HEK293 (cell line): ENCODE data around the gene TNS4.
A peak's percentile ranks its signal among the peaks of the same experiment; 100 is the strongest.

ENCODE experiments used
- CTCF ChIA-PET: fragments of 350-600 bp; formaldehyde crosslinking; extraction: SDS; loops from one replicate; lab custom pipeline; 2021; ENCODE audit warnings: antibody characterized with exemption; lab: Yijun Ruan, JAX
- POLR2A ChIA-PET: fragments of 300-600 bp; formaldehyde crosslinking; extraction: SDS; loops from one replicate; lab custom pipeline; 2020; ENCODE audit warnings: antibody characterized with exemption, inconsistent platforms; lab: Yijun Ruan, JAX
- H3K27ac ChIP-seq: fragments of 200-500 bp; sonication (Bioruptor generic); 2 replicates; pipeline ENCODE4 v1.5.1; 2014; ENCODE audit warnings: low read depth, low read length, control low read depth, inconsistent platforms; ENCODE audit errors: extremely low read depth
- H3K36me3 ChIP-seq, 2 experiments: fragments of 200-500 bp in 1 of 2; sonication (Bioruptor generic) in 1 of 2; 1 replicate in 1 of 2; 2 replicates in 1 of 2; pipeline ENCODE4 v1.5.1; 2014 to 2017; ENCODE audit warnings: inconsistent platforms in 2 of 2, low read length in 2 of 2; ENCODE audit not compliant: control insufficient read depth in 2 of 2, insufficient read depth in 1 of 2
- H3K4me1 ChIP-seq: fragments of 200-500 bp; sonication (Bioruptor generic); 2 replicates; pipeline ENCODE4 v1.5.1; 2014; ENCODE audit warnings: mild to moderate bottlenecking, low read length, inconsistent platforms; ENCODE audit not compliant: control insufficient read depth, insufficient read depth
- H3K4me3 ChIP-seq: 2 replicates; pipeline ENCODE4 v1.5.1; 2011; ENCODE audit warnings: low read depth, mild to moderate bottlenecking, control low read depth, low read length, moderate library complexity
- H3K9me3 ChIP-seq: fragments of 200-500 bp; sonication (Bioruptor generic); 2 replicates; pipeline ENCODE4 v1.5.1; 2014; ENCODE audit warnings: low read depth, low read length, inconsistent platforms; ENCODE audit not compliant: control insufficient read depth, insufficient read depth
- GLIS1 ChIP-seq: fragments of 450-650 bp; formaldehyde crosslinking; IDR thresholded peaks from 2 replicates; pipeline ENCODE4 v1.5.1; 2016; ENCODE audit warnings: missing biosample characterization, missing genetic modification characterization
- KLF1 ChIP-seq: fragments of 450-650 bp; formaldehyde crosslinking; IDR thresholded peaks from 2 replicates; pipeline ENCODE4 v1.5.1; 2016; ENCODE audit warnings: missing biosample characterization, missing genetic modification characterization
- KLF9 ChIP-seq: fragments of 450-650 bp; formaldehyde crosslinking; IDR thresholded peaks from 2 replicates; pipeline ENCODE4 v1.5.1; 2016; ENCODE audit warnings: missing biosample characterization, missing genetic modification characterization, low read depth
- OSR2 ChIP-seq: fragments of 450-650 bp; formaldehyde crosslinking; IDR thresholded peaks from 2 replicates; pipeline ENCODE4 v1.5.1; 2016; ENCODE audit warnings: missing biosample characterization, missing genetic modification characterization
- ZBTB17 ChIP-seq: fragments of 450-650 bp; formaldehyde crosslinking; IDR thresholded peaks from 2 replicates; pipeline ENCODE4 v1.5.1; 2016; ENCODE audit warnings: missing biosample characterization, missing genetic modification characterization
- ZBTB48 ChIP-seq: fragments of 450-650 bp; formaldehyde crosslinking; IDR thresholded peaks from 2 replicates; pipeline ENCODE4 v1.5.1; 2016; ENCODE audit warnings: missing biosample characterization, missing genetic modification characterization
- ZBTB7A ChIP-seq: fragments of 450-650 bp; formaldehyde crosslinking; IDR thresholded peaks from 2 replicates; pipeline ENCODE4 v1.5.1; 2016; ENCODE audit warnings: low read depth, missing biosample characterization, missing genetic modification characterization
- ZBTB8A ChIP-seq: fragments of 450-650 bp; formaldehyde crosslinking; IDR thresholded peaks from 2 replicates; pipeline ENCODE4 v1.5.1; 2016; ENCODE audit warnings: missing biosample characterization, missing genetic modification characterization
- ZFHX2 ChIP-seq: fragments of 450-650 bp; formaldehyde crosslinking; conservative IDR thresholded peaks from 2 replicates; pipeline ENCODE4 v1.5.1; 2016; ENCODE audit warnings: missing biosample characterization, missing genetic modification characterization
- ZFP41 ChIP-seq: fragments of 450-650 bp; formaldehyde crosslinking; IDR thresholded peaks from 2 replicates; pipeline ENCODE4 v1.5.1; 2016; ENCODE audit warnings: missing biosample characterization, missing genetic modification characterization, borderline replicate concordance
- ZFP69B ChIP-seq: fragments of 450-650 bp; formaldehyde crosslinking; IDR thresholded peaks from 2 replicates; pipeline ENCODE4 v1.5.1; 2016; ENCODE audit warnings: missing biosample characterization, missing genetic modification characterization
- ZIC2 ChIP-seq: fragments of 450-650 bp; formaldehyde crosslinking; IDR thresholded peaks from 2 replicates; pipeline ENCODE4 v1.5.1; 2016; ENCODE audit warnings: missing biosample characterization, missing genetic modification characterization
- ZNF16 ChIP-seq: fragments of 450-650 bp; formaldehyde crosslinking; IDR thresholded peaks from 2 replicates; pipeline ENCODE4 v1.5.1; 2016; ENCODE audit warnings: low read depth, missing biosample characterization, missing genetic modification characterization
- ZNF274 ChIP-seq, 2 experiments: fragments of 200-500 bp in 1 of 2; fragments of 450-650 bp in 1 of 2; sonication (Bioruptor generic) in 1 of 2; formaldehyde crosslinking in 1 of 2; IDR thresholded peaks; 2 replicates each; pipeline versions ENCODE4 v1.5.1 to v1.6.1; 2014 to 2016; ENCODE audit warnings: borderline replicate concordance in 1 of 2, inconsistent platforms in 1 of 2, low read length in 1 of 2, missing biosample characterization in 1 of 2, missing genetic modification characterization in 1 of 2
- ZNF341 ChIP-seq: fragments of 450-650 bp; formaldehyde crosslinking; IDR thresholded peaks from 2 replicates; pipeline ENCODE4; 2016; ENCODE audit warnings: low read depth, missing biosample characterization, missing genetic modification characterization
- ZNF366 ChIP-seq: fragments of 450-650 bp; formaldehyde crosslinking; conservative IDR thresholded peaks from 2 replicates; pipeline ENCODE4 v1.5.1; 2016; ENCODE audit warnings: missing biosample characterization, missing genetic modification characterization
- ZNF48 ChIP-seq: fragments of 450-650 bp; formaldehyde crosslinking; IDR thresholded peaks from 2 replicates; pipeline ENCODE4 v1.5.1; 2016; ENCODE audit warnings: missing biosample characterization, missing genetic modification characterization
- ZNF791 ChIP-seq: fragments of 450-650 bp; formaldehyde crosslinking; IDR thresholded peaks from 2 replicates; pipeline ENCODE4 v1.5.1; 2016; ENCODE audit warnings: missing biosample characterization, missing genetic modification characterization
- ZXDB ChIP-seq: fragments of 450-650 bp; formaldehyde crosslinking; IDR thresholded peaks from 2 replicates; pipeline ENCODE4 v1.5.1; 2016; ENCODE audit warnings: missing biosample characterization, missing genetic modification characterization
- TF ChIP-seq, protein P1 (sequence below): fragments of 450-650 bp; formaldehyde crosslinking; IDR thresholded peaks from 2 replicates; pipeline ENCODE4 v1.5.1; 2016; ENCODE audit warnings: missing biosample characterization, missing genetic modification characterization
- TF ChIP-seq, protein P2 (sequence below): fragments of 450-650 bp; formaldehyde crosslinking; IDR thresholded peaks from 2 replicates; pipeline ENCODE4 v1.5.1; 2016; ENCODE audit warnings: missing biosample characterization, missing genetic modification characterization
- TF ChIP-seq, protein P3 (sequence below): fragments of 450-650 bp; formaldehyde crosslinking; IDR thresholded peaks from 2 replicates; pipeline ENCODE4 v1.5.1; 2017; ENCODE audit warnings: missing biosample characterization, missing genetic modification characterization
- TF ChIP-seq, protein P4 (sequence below): fragments of 450-650 bp; formaldehyde crosslinking; IDR thresholded peaks from 2 replicates; pipeline ENCODE4 v1.5.1; 2016; ENCODE audit warnings: missing biosample characterization, missing genetic modification characterization

Gene TNS4

DNA sequence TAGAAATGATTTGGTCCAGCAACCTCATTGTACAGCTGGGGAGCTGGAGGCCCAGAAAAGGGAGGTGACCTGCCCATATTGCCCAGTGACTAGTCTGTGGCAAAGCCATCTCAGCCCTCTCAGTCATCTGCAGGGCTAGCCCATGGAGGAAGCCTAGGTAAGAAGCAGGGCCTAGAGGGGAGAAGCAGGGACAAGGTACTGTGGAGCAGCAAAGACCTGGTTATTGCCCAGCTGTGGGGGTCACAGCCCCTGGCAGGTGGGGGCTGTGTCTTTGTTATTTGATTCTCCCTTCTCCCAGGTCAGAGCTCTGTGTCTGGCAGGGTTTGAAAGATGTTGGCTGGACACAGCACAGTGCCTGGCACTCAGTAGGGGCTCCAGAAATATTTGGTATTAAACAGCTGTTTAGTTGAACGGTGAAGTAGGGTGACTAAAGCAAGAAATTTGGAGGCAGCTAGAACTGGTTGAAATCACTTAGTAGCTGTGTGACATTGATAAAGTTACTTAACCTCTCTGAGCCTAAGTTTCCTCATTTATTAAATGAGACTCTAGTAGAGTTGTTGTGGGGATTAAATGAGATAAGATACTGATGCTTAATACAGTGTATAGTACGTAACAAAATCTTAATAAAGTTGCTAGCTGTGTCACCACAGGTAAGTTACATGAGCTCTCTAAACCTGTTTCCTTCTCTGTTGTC lies 46.5 kb upstream of the TNS4 start (continued):
- TF ChIP-seq KLF9 = no peak
- no peak for TF ChIP-seq ZXDB (tag by site-specific recombination)
- no peak for TF ChIP-seq ZBTB7A (tag by site-specific recombination)
- TF ChIP-seq, protein P1, sequence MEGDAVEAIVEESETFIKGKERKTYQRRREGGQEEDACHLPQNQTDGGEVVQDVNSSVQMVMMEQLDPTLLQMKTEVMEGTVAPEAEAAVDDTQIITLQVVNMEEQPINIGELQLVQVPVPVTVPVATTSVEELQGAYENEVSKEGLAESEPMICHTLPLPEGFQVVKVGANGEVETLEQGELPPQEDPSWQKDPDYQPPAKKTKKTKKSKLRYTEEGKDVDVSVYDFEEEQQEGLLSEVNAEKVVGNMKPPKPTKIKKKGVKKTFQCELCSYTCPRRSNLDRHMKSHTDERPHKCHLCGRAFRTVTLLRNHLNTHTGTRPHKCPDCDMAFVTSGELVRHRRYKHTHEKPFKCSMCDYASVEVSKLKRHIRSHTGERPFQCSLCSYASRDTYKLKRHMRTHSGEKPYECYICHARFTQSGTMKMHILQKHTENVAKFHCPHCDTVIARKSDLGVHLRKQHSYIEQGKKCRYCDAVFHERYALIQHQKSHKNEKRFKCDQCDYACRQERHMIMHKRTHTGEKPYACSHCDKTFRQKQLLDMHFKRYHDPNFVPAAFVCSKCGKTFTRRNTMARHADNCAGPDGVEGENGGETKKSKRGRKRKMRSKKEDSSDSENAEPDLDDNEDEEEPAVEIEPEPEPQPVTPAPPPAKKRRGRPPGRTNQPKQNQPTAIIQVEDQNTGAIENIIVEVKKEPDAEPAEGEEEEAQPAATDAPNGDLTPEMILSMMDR (tag by site-specific recombination) = no peak
- no peak for TF ChIP-seq ZFP41
- TF ChIP-seq ZNF274 (IDR thresholded peaks at IDR 0.05; ENCODE audit: low read length) = no peak
- no peak for TF ChIP-seq ZNF274 (tag by site-specific recombination; IDR thresholded peaks at IDR 0.05; ENCODE audit: borderline replicate concordance)

DNA sequence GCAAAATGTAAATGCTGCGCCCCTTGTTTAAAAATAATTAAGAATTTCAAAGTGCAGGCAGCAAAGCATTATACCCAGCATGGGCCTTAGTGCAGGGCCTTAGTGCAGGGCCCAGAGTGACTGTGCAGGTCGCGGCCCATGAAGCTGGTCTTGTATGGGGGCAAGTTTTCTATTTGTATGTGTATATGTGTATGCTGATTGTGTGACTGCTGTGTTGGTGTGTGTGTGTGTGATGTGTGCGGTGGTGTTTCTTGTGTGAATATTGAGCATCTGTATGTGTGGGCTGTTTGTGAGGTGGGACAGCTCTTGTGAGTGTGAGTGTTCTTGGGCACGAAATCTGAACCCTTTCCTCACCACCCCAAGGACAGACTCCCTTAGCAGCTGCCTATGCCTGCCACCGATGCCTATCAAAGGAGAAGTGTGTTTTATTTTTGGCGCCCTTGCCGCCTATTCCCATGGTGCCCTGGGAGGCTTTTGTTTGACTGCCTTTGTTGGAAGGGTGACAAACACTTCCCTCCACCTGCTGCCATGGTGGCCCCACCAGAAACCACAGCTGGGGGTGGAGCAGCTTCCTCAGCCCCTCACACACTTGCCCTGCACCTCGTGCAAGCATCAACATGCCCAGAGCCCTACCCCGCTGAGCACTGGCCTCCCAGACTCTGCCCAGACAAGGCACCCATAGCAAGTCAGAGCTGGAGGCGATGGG lies 45.8 kb upstream of the TNS4 start:
- H3K4me1 ChIP-seq = peaks cover 4% of the 10 kb centered on the region
- peak overlapping the region; percentile 24; the same call in 1 of the 2 replicates for H3K27ac ChIP-seq
- no peak for TF ChIP-seq ZNF16 (tag by site-specific recombination)
- TF ChIP-seq, protein P2, sequence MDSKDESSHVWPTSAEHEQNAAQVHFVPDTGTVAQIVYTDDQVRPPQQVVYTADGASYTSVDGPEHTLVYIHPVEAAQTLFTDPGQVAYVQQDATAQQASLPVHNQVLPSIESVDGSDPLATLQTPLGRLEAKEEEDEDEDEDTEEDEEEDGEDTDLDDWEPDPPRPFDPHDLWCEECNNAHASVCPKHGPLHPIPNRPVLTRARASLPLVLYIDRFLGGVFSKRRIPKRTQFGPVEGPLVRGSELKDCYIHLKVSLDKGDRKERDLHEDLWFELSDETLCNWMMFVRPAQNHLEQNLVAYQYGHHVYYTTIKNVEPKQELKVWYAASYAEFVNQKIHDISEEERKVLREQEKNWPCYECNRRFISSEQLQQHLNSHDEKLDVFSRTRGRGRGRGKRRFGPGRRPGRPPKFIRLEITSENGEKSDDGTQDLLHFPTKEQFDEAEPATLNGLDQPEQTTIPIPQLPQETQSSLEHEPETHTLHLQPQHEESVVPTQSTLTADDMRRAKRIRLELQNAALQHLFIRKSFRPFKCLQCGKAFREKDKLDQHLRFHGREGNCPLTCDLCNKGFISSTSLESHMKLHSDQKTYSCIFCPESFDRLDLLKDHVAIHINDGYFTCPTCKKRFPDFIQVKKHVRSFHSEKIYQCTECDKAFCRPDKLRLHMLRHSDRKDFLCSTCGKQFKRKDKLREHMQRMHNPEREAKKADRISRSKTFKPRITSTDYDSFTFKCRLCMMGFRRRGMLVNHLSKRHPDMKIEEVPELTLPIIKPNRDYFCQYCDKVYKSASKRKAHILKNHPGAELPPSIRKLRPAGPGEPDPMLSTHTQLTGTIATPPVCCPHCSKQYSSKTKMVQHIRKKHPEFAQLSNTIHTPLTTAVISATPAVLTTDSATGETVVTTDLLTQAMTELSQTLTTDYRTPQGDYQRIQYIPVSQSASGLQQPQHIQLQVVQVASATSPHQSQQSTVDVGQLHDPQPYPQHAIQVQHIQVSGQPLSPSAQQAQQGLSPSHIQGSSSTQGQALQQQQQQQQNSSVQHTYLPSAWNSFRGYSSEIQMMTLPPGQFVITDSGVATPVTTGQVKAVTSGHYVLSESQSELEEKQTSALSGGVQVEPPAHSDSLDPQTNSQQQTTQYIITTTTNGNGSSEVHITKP (tag by site-specific recombination) = peak; percentile 57
- TF ChIP-seq, protein P3, sequence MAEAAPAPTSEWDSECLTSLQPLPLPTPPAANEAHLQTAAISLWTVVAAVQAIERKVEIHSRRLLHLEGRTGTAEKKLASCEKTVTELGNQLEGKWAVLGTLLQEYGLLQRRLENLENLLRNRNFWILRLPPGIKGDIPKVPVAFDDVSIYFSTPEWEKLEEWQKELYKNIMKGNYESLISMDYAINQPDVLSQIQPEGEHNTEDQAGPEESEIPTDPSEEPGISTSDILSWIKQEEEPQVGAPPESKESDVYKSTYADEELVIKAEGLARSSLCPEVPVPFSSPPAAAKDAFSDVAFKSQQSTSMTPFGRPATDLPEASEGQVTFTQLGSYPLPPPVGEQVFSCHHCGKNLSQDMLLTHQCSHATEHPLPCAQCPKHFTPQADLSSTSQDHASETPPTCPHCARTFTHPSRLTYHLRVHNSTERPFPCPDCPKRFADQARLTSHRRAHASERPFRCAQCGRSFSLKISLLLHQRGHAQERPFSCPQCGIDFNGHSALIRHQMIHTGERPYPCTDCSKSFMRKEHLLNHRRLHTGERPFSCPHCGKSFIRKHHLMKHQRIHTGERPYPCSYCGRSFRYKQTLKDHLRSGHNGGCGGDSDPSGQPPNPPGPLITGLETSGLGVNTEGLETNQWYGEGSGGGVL (tag by site-specific recombination) = peak; percentile 58
- 0 out of 2 replicates have a peak, but pooled peaks have one; percentile 10 for TF ChIP-seq KLF1 (tag by site-specific recombination)
- no peak for TF ChIP-seq ZNF48 (tag by site-specific recombination)
- peak; percentile 70; the same call in 1 of the 2 replicates for TF ChIP-seq ZBTB48 (tag by site-specific recombination)
- peak; percentile 93 for TF ChIP-seq ZFP69B (tag by site-specific recombination)
- TF ChIP-seq OSR2 = 0 out of 2 replicates have a peak, but pooled peaks have one; percentile 10
- TF ChIP-seq, protein P4, sequence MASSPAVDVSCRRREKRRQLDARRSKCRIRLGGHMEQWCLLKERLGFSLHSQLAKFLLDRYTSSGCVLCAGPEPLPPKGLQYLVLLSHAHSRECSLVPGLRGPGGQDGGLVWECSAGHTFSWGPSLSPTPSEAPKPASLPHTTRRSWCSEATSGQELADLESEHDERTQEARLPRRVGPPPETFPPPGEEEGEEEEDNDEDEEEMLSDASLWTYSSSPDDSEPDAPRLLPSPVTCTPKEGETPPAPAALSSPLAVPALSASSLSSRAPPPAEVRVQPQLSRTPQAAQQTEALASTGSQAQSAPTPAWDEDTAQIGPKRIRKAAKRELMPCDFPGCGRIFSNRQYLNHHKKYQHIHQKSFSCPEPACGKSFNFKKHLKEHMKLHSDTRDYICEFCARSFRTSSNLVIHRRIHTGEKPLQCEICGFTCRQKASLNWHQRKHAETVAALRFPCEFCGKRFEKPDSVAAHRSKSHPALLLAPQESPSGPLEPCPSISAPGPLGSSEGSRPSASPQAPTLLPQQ (tag by site-specific recombination) = peak; percentile 95
- TF ChIP-seq GLIS1 (tag by site-specific recombination) = peak; percentile 97
- TF ChIP-seq ZNF341 (tag by site-specific recombination) = peak; percentile 26; the same call in 1 of the 2 replicates
- TF ChIP-seq ZFHX2 (tag by site-specific recombination) = peak; percentile 50; the same call in 1 of the 2 replicates
- TF ChIP-seq ZBTB17 (tag by site-specific recombination) = peak; percentile 19; the same call in 1 of the 2 replicates
- TF ChIP-seq ZNF366 (tag by site-specific recombination) = no peak
- TF ChIP-seq ZBTB8A (tag by site-specific recombination) = peak; percentile 83
- TF ChIP-seq ZIC2 (tag by site-specific recombination) = peak; percentile 89
- TF ChIP-seq ZNF791 (tag by site-specific recombination) = no peak
- ChIA-PET CTCF (interaction anchor here (0.7 to 11.3 kb wide), 8 partner anchors 8 to 1002 kb away, joined by 3 to 103 read pairs (median 4); no protein-coding TSS in a partner anchor), POLR2A (interaction anchor here (0.6 to 1.4 kb wide), 5 partner anchors 14 to 138 kb away, joined by 3 to 7 read pairs (median 3); partner anchors contain the start of gene TOP2A)
- H3K4me3 ChIP-seq = no peak overlapping the region
- H3K36me3 ChIP-seq = no peaks in the 10 kb centered on the region
- no peaks in the 10 kb centered on the region for H3K9me3 ChIP-seq
